ENCODE measurements around the gene GATC.

The GATC gene

DNA sequence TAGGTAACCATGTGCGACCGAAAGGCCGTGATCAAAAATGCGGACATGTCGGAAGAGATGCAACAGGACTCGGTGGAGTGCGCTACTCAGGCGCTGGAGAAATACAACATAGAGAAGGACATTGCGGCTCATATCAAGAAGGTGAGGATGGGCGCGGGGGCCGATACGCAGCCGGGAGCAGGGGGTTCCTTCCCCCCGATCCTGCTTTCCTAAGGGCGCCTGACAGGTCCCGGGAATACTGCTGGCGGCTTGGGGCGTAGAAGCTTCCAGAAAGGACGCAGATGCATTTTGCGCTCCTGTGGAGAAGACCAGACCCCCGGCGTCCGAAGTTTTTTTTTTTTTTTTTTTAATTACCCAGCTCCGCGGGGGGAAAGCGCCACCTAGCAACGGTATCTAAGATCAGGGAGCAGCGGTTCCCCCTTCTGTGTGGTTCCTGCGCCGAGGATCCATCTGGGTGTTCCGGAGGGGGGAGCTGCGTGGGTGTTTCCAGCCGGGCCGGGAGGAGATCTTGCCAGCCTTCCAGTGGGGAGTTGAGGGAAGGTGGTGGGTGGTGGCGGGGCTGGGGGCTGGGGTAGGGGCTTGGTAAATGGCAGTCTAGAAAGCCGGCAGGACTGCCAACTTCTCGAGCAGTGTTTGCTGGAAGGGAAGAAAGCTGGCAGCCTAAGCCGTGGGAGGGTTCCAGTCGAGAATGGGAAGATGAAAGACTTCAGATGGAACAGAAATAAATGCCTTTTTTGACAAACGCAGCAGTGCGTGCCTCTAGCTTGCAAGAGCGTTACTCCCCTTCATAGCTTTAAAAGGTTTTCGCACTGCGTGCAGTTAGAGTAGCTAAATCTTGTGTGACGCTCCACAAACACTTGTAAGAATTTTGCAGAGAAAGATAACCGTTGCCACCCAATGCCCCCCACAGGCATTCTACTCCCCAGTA, 50.4 kb downstream of the GATC start:
- Histone ChIP-seq H3K27me3 (ENCODE audit: control insufficient read depth, insufficient read depth, low read length) (no peaks in the 10 kb centered on the region), H3K4me3 (ENCODE audit: low read length) (peak overlapping the region; percentile 92), H3K9ac (ENCODE audit: low read length) (peak overlapping the region; percentile 57), H3K27ac (ENCODE audit: low read depth, low read length) (peak overlapping the region; percentile 90), H3K4me1 (ENCODE audit: control insufficient read depth, insufficient read depth, low read length) (peaks cover 6% of the 10 kb centered on the region), H3K36me3 (ENCODE audit: control insufficient read depth, insufficient read depth, low read length) (peaks cover 9% of the 10 kb centered on the region)

DNA sequence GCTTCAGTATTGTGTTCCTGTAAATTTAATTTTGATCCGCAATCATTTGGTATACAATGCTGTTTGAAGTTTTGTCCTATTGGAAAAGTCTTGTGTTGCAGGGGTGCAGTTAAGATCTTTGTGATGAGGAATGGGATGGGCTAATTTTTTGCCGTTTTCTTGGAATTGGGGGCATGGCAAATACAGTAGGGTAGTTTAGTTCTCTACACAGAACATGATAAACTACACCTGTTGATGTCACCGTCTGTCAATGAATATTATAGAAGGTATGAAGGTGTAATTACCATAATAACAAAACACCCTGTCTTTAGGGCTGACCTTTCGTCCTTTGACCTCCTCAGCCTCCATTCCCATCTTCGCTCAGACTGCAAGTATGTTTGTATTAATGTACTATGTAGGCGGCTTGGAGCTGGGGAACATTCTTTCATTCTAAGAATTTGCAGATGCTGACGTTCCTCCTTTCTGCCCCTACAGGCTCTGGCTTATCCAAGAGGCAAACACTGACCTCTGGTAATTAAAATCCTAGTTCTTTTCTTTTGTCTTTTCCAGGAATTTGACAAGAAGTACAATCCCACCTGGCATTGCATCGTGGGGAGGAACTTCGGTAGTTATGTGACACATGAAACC, 51.4 kb downstream of the GATC start:
- H3K4me3 ChIP-seq (ENCODE audit: low read length) = peak overlapping the region; percentile 92

DNA sequence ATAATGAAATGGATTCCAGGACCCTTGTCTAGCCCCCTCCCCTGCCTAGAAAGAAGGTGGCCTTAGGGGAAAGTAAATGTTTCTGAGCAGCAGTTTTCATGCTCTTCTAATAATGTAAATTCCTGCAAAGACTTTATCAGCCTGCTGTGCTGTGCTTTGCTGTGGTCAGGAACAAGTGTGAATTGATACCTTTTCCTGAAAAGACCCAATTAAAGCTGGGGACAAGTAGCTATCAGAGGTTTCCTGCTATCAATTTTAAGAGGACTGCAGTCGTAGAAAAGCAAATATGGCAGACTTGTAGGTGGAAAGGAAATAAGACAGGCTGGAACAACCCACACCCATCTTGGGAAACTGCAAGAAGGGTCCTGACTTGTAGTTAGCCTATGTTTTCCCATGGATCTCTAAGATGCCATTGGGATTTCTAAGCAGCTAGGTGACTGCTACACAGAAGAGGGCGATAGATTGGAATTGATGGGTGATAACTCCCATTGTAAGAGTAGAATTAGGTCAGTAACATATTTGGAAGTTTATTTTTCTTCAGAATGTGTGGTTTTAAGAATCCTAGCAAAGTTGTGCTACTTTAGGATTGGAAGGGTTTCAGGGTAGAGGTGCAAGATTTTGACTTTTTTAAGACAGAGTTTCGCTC, 52.7 kb downstream of the GATC start:
- Histone ChIP-seq H3K27ac (ENCODE audit: low read depth, low read length) (no peak overlapping the region), H3K36me3 (ENCODE audit: control insufficient read depth, insufficient read depth, low read length) (peaks cover 11% of the 10 kb centered on the region)

More for the DNA sequence above, 51.4 kb downstream of the GATC start:
- Histone ChIP-seq H3K9ac (ENCODE audit: low read length) (peak overlapping the region; percentile 57), H3K27me3 (ENCODE audit: control insufficient read depth, insufficient read depth, low read length) (no peaks in the 10 kb centered on the region), H3K27ac (ENCODE audit: low read depth, low read length) (peak overlapping the region; percentile 90), H3K4me1 (ENCODE audit: control insufficient read depth, insufficient read depth, low read length) (peaks cover 6% of the 10 kb centered on the region), H3K36me3 (ENCODE audit: control insufficient read depth, insufficient read depth, low read length) (peaks cover 9% of the 10 kb centered on the region)

DNA sequence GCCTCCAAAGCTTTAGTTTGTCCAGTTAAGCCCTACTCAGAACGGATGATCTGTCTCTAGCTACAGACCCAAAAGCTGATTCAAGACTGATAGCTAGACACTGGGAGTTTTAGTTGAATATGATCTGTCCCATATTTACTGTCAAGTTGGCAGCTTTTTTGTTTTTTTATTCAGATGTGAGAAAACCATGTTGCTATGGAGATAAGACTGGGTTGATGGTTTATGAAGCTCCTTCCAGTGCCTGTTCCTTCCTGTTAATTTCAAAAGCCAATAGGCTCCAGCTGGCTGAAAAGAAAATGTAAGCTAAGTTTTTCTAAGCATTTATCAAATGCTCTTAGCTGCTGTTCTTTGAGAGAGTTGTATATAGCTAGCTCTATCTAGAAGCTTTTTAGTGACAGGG, 54.3 kb downstream of the GATC start:
- Histone ChIP-seq H3K4me3 (ENCODE audit: low read length) (no peak overlapping the region), H3K27me3 (ENCODE audit: control insufficient read depth, insufficient read depth, low read length) (no peaks in the 10 kb centered on the region), H3K9ac (ENCODE audit: low read length) (no peak overlapping the region), H3K27ac (ENCODE audit: low read depth, low read length) (no peak overlapping the region), H3K4me1 (ENCODE audit: control insufficient read depth, insufficient read depth, low read length) (peaks cover 6% of the 10 kb centered on the region), H3K36me3 (ENCODE audit: control insufficient read depth, insufficient read depth, low read length) (peaks cover 16% of the 10 kb centered on the region)

More for the DNA sequence above, 52.7 kb downstream of the GATC start:
- Histone ChIP-seq H3K9ac (ENCODE audit: low read length) (no peak overlapping the region), H3K4me1 (ENCODE audit: control insufficient read depth, insufficient read depth, low read length) (peaks cover 6% of the 10 kb centered on the region), H3K27me3 (ENCODE audit: control insufficient read depth, insufficient read depth, low read length) (no peaks in the 10 kb centered on the region), H3K4me3 (ENCODE audit: low read length) (no peak overlapping the region)

DNA sequence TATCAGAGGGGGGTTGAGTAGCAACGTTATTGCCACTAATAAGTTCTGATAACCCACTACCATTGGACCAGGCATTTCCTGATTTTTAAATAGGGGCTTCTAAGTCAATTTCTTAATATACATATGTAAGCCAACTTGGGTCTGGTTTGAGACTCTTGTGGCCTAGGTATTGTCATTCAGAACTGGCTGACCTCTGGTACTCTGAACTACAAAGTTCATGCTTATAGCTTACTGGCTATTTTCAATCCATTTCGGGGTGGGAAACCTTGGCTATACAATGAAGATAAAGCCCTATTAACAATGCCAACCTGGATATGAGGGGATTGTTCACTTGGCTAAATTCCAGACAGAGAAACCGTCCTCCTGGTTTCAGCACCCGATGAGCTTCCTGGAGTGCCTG, 58.3 kb downstream of the GATC start:
- no peak overlapping the region for H3K4me3 ChIP-seq (ENCODE audit: low read length)
- H3K9ac ChIP-seq (ENCODE audit: low read length) = no peak overlapping the region
- no peak overlapping the region for H3K27ac ChIP-seq (ENCODE audit: low read depth, low read length)
- H3K4me1 ChIP-seq (ENCODE audit: control insufficient read depth, insufficient read depth, low read length) = no peaks in the 10 kb centered on the region
- H3K27me3 ChIP-seq (ENCODE audit: control insufficient read depth, insufficient read depth, low read length) = no peaks in the 10 kb centered on the region
- H3K36me3 ChIP-seq (ENCODE audit: control insufficient read depth, insufficient read depth, low read length) = peaks cover 17% of the 10 kb centered on the region

DNA sequence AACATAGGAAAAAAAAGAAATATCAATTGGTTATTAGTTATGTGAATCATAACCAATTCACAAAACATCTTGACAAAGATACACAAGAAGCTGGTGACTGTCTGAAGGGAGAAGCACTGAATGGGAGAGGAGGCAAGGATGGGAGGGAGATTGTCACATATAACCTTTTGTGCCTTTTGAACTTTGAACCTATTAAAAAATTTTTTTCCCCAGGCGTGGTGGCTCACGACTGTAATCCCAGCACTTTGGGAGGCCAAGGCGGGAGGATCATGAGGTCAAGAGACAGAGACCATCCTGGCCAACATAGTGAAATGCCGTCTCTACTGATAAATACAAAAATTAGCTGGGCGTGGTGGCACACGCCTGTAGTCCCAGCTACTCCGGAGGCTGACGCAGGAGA, 62.3 kb downstream of the GATC start:
- Histone ChIP-seq H3K9ac (ENCODE audit: low read length) (no peak overlapping the region), H3K27me3 (ENCODE audit: control insufficient read depth, insufficient read depth, low read length) (no peaks in the 10 kb centered on the region), H3K4me1 (ENCODE audit: control insufficient read depth, insufficient read depth, low read length) (no peaks in the 10 kb centered on the region), H3K4me3 (ENCODE audit: low read length) (no peak overlapping the region), H3K36me3 (ENCODE audit: control insufficient read depth, insufficient read depth, low read length) (peaks cover 13% of the 10 kb centered on the region), H3K27ac (ENCODE audit: low read depth, low read length) (no peak overlapping the region)

All from rectal smooth muscle tissue (tissue), 1 donor.